H1 (cell line): ENCODE data around the gene CXCR4. TPM values are rescaled to one million over a fixed set of nuclear protein-coding genes. Genes with fewer than 3 reads are reported as not detected.

Experiments used
- CTCF ChIA-PET: fragments of 300-600 bp; sonication (Branson Sonifier 250); formaldehyde crosslinking; loops from one replicate; lab custom pipeline; 2021; ENCODE audit not compliant: partially characterized antibody; lab: Charles Lee
- POLR2A ChIA-PET: fragments of 300-600 bp; sonication (Branson Sonifier 250); formaldehyde crosslinking; loops from one replicate; lab custom pipeline; 2021; ENCODE audit warnings: inconsistent platforms; ENCODE audit not compliant: partially characterized antibody; lab: Charles Lee
- DNase-seq, 2 experiments: peaks; one replicate each; pipeline versions ENCODE4 v3.0.0 to v3.0.0-alpha.2; 2010 to 2022; ENCODE audit warnings: low spot score in 2 of 2, low read depth in 1 of 2, mixed read lengths in 1 of 2
- FAIRE-seq: peaks from 2 replicates; lab custom pipeline; 2011; peaks lifted over from hg19 to GRCh38; lab: Jason Lieb, UNC
- H2AFZ ChIP-seq: 2 replicates; pipeline ENCODE4 v1.8.1; 2012; ENCODE audit warnings: low read length, inconsistent platforms
- H2AK5ac ChIP-seq: 2 replicates; pipeline ENCODE4 v1.6.1; 2013; ENCODE audit warnings: low read depth, low read length
- H2BK120ac ChIP-seq: replicated peaks from 2 replicates; pipeline ENCODE3; 2013; ENCODE audit warnings: low read depth, low read length, inconsistent platforms
- H2BK12ac ChIP-seq: 2 replicates; pipeline ENCODE4 v1.6.1; 2013; ENCODE audit warnings: low read depth, low read length
- H2BK15ac ChIP-seq: 2 replicates; pipeline ENCODE4 v1.6.1; 2013; ENCODE audit warnings: low read length
- H2BK20ac ChIP-seq: 2 replicates; pipeline ENCODE4 v1.6.1; 2013; ENCODE audit warnings: low read length
- H2BK5ac ChIP-seq: 2 replicates; pipeline ENCODE4 v1.6.1; 2013; ENCODE audit warnings: low read depth, low read length
- H3K14ac ChIP-seq: 2 replicates; pipeline ENCODE4 v1.6.1; 2013; ENCODE audit warnings: inconsistent platforms; ENCODE audit not compliant: insufficient read length
- H3K18ac ChIP-seq: 2 replicates; pipeline ENCODE4 v1.6.1; 2013; ENCODE audit warnings: low read length; ENCODE audit errors: extremely low read depth
- H3K23ac ChIP-seq: 2 replicates; pipeline ENCODE4 v1.6.1; 2013; ENCODE audit warnings: inconsistent platforms; ENCODE audit not compliant: insufficient read length
- H3K23me2 ChIP-seq: 2 replicates; pipeline ENCODE4 v1.6.1; 2013; ENCODE audit warnings: low read depth, low read length
- H3K27ac ChIP-seq: 2 replicates; pipeline ENCODE4 v1.6.1; 2011; ENCODE audit warnings: low read depth, low read length, inconsistent platforms
- H3K27me3 ChIP-seq, 4 experiments: replicated peaks in 1 of 4; 1 replicate in 1 of 4; 2 replicates in 3 of 4; pipeline versions ENCODE4 v1.6.1 to v1.8.1; 2011 to 2013; ENCODE audit warnings: low read length in 3 of 4, mild to moderate bottlenecking in 3 of 4, inconsistent platforms in 2 of 4, mixed read lengths in 2 of 4, moderate library complexity in 1 of 4; ENCODE audit not compliant: control insufficient read depth in 3 of 4, insufficient read depth in 3 of 4; ENCODE audit errors: extremely low read depth in 1 of 4
- H3K36me3 ChIP-seq, 4 experiments: 2 replicates each; pipeline versions ENCODE4 v1.6.1 to v1.8.1; 2011 to 2013; ENCODE audit warnings: mild to moderate bottlenecking in 4 of 4, low read length in 3 of 4, moderate library complexity in 2 of 4, control low read depth in 1 of 4, inconsistent platforms in 1 of 4; ENCODE audit not compliant: insufficient read depth in 4 of 4, control insufficient read depth in 2 of 4
- H3K4ac ChIP-seq: replicated peaks from 2 replicates; pipeline ENCODE3; 2013; ENCODE audit warnings: low read length, low read depth, mixed read lengths, inconsistent platforms; ENCODE audit not compliant: insufficient read length
- H3K4me1 ChIP-seq, 4 experiments: replicated peaks in 1 of 4; 1 replicate in 1 of 4; 2 replicates in 3 of 4; pipeline versions ENCODE4 v1.6.1 to v1.8.1; 2011 to 2013; ENCODE audit warnings: low read length in 3 of 4, inconsistent platforms in 2 of 4, mixed read lengths in 1 of 4; ENCODE audit not compliant: insufficient read depth in 4 of 4, control insufficient read depth in 3 of 4
- H3K4me2 ChIP-seq, 2 experiments: 2 replicates each; pipeline versions ENCODE4 v1.6.1 to v1.8.1; 2011 to 2013; ENCODE audit warnings: low read depth in 2 of 2, low read length in 2 of 2, control low read depth in 1 of 2, inconsistent platforms in 1 of 2, mild to moderate bottlenecking in 1 of 2; ENCODE audit not compliant: insufficient read depth in 1 of 2
- H3K4me3 ChIP-seq, 4 experiments: fragments of 200-600, 300-600 bp in 1 of 4; sonication (generic), shearing (Covaris generic), sonication (Bioruptor Twin) in 1 of 4; 2 replicates each; pipeline versions ENCODE4 v1.5.1 to v1.8.1; 2011 to 2016; ENCODE audit warnings: low read length in 4 of 4, low read depth in 3 of 4, control low read depth in 2 of 4, inconsistent platforms in 2 of 4, mild to moderate bottlenecking in 2 of 4, mixed read lengths in 1 of 4, moderate library complexity in 1 of 4; ENCODE audit not compliant: insufficient read depth in 2 of 4; ENCODE audit errors: extremely low read depth in 1 of 4
- H3K56ac ChIP-seq: replicated peaks from 2 replicates; pipeline ENCODE3; 2013; ENCODE audit warnings: low read depth, mild to moderate bottlenecking, mixed read lengths, low read length, inconsistent platforms; ENCODE audit not compliant: insufficient read length
- H3K79me1 ChIP-seq: 2 replicates; pipeline ENCODE4 v1.6.1; 2013; ENCODE audit warnings: low read depth, low read length, control low read depth
- H3K79me2 ChIP-seq, 2 experiments: 2 replicates each; pipeline versions ENCODE4 v1.6.1 to v1.8.1; 2012 to 2013; ENCODE audit warnings: low read length in 2 of 2, mild to moderate bottlenecking in 2 of 2, inconsistent platforms in 1 of 2; ENCODE audit not compliant: insufficient read depth in 2 of 2, control insufficient read depth in 1 of 2
- H3K9ac ChIP-seq, 4 experiments: replicated peaks in 1 of 4; 1 replicate in 1 of 4; 2 replicates in 3 of 4; pipeline versions ENCODE4 v1.6.1 to v1.8.1; 2011 to 2013; ENCODE audit warnings: low read depth in 3 of 4, low read length in 3 of 4, control low read depth in 2 of 4, mild to moderate bottlenecking in 2 of 4, moderate library complexity in 2 of 4, inconsistent platforms in 1 of 4; ENCODE audit errors: extremely low read depth in 1 of 4
- H3K9me3 ChIP-seq, 2 experiments: 2 replicates each; pipeline versions ENCODE4 v1.6.1 to v1.8.1; 2012 to 2013; ENCODE audit warnings: mild to moderate bottlenecking in 2 of 2, moderate library complexity in 2 of 2, control low read depth in 1 of 2, inconsistent platforms in 1 of 2, low read depth in 1 of 2, low read length in 1 of 2, mixed read lengths in 1 of 2; ENCODE audit not compliant: insufficient read depth in 2 of 2
- H4K20me1 ChIP-seq, 2 experiments: replicated peaks in 1 of 2; 2 replicates each; pipeline versions ENCODE3 to v1.8.1; 2011 to 2013; ENCODE audit warnings: inconsistent platforms in 2 of 2, low read length in 2 of 2, mild to moderate bottlenecking in 1 of 2; ENCODE audit not compliant: insufficient read depth in 2 of 2, control insufficient read depth in 1 of 2
- H4K5ac ChIP-seq: 2 replicates; pipeline ENCODE4 v1.6.1; 2013; ENCODE audit warnings: low read length, low read depth, mixed read lengths, inconsistent platforms; ENCODE audit not compliant: insufficient read length
- H4K8ac ChIP-seq: 2 replicates; pipeline ENCODE4 v1.8.0; 2013; ENCODE audit warnings: mild to moderate bottlenecking, moderate library complexity, low read length, inconsistent platforms; ENCODE audit not compliant: insufficient read depth; ENCODE audit errors: extremely low read depth
- H4K91ac ChIP-seq: replicated peaks from 2 replicates; pipeline ENCODE3; 2013; ENCODE audit warnings: low read length, mixed read lengths, inconsistent platforms; ENCODE audit not compliant: insufficient read length
- FOSL1 ChIP-seq: IDR thresholded peaks from 2 replicates; pipeline ENCODE4 v1.6.1; 2011; ENCODE audit warnings: mild to moderate bottlenecking, low read depth, low read length, moderate library complexity; ENCODE audit not compliant: insufficient read depth
- TCF12 ChIP-seq: IDR thresholded peaks from 2 replicates; pipeline ENCODE4 v1.6.1; 2011; ENCODE audit warnings: low read depth, mild to moderate bottlenecking, low read length
- polyA plus RNA-seq, 7 experiments: library from polyadenylated mRNA; depleted of rRNA in 3 of 7; stranded (reverse) in 5 of 7; unstranded in 2 of 7; fragments of >200 nt in 5 of 7; fragments of 200-250 nt in 2 of 7; gene quantifications; 1 replicate in 5 of 7; 2 replicates in 1 of 7; 4 replicates in 1 of 7; pipeline versions ENCODE4 v1.2.1 to v1.2.3, GENCODE V29; 2011 to 2013; ENCODE audit warnings: missing spikeins in 2 of 7, mixed read lengths in 2 of 7
- total RNA-seq: library from RNA; stranded (reverse); fragmentation: NEBNext Ultra II Directional; extraction: Animal tissue kit (Norgen Biotek cat#: 25700); gene quantifications from 2 replicates; pipeline ENCODE4 v1.2.1, GENCODE V29; 2021
- TF ChIP-seq, protein P1 (sequence below): IDR thresholded peaks from 2 replicates; pipeline ENCODE4 v1.6.1; 2012; ENCODE audit warnings: low read length, inconsistent platforms
- TF ChIP-seq, protein P2 (sequence below): IDR thresholded peaks from 2 replicates; pipeline ENCODE4 v1.6.1; 2011; ENCODE audit warnings: low read length, improper control_type of control experiment

The CXCR4 gene
- total and polyA plus RNA-seq, 2 of the 8 experiments (the other 6 are each of a cell fraction or from before 2014, with no cell fraction given): 1.8 to 2.8 TPM

DNA sequence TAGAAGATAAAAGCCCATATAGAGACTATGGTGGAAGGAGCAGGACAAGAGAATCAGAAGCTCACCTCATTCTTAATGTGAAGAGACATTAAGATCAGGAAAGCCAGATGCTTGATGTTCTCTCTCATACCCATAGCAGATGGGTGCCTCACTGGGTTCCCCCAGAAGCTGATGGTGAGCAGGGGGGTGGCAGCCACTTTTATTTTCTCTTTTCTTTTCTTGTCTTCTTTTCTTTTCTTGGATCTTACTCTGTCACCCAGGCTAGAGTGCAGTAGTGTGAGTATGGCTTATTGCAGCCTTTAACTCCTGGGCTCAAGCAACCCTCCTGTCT lies 14.8 kb upstream of the CXCR4 start:
- Histone ChIP-seq H2BK5ac (no peak overlapping the region), H3K79me1 (no peaks in the 10 kb centered on the region), H4K20me1 (no peaks in the 10 kb centered on the region), H3K9me3 (no peaks in the 10 kb centered on the region), H2BK20ac (no peak overlapping the region), H3K79me2 (no peaks in the 10 kb centered on the region), H2BK15ac (no peak overlapping the region), H3K27me3 (peaks cover 0 to 1% (median 0%) of the 10 kb centered on the region in 4 experiments; a peak in 1 of 7 replicates), H3K4me1 (no peaks in the 10 kb centered on the region), H3K14ac (no peak overlapping the region), H3K23ac (no peak overlapping the region), H2AK5ac (no peak overlapping the region), H3K56ac (no peak overlapping the region), H3K4ac (no peak overlapping the region), H3K36me3 (no peaks in the 10 kb centered on the region), H3K9ac (no peak overlapping the region), H3K4me3 (no peak overlapping the region), H2BK12ac (no peak overlapping the region), H2BK120ac (no peak overlapping the region), H4K8ac (no peak overlapping the region), H3K27ac (no peak overlapping the region), H3K4me2 (no peak overlapping the region), H2AFZ (no peak overlapping the region), H4K5ac (no peak overlapping the region), H3K23me2 (peaks cover 2% of the 10 kb centered on the region; the same call in 1 of the 2 replicates), H4K91ac (no peak overlapping the region), H3K18ac (no peak overlapping the region)
- TF ChIP-seq FOSL1 (no peak), TCF12 (no peak)
- TF ChIP-seq, protein P1, sequence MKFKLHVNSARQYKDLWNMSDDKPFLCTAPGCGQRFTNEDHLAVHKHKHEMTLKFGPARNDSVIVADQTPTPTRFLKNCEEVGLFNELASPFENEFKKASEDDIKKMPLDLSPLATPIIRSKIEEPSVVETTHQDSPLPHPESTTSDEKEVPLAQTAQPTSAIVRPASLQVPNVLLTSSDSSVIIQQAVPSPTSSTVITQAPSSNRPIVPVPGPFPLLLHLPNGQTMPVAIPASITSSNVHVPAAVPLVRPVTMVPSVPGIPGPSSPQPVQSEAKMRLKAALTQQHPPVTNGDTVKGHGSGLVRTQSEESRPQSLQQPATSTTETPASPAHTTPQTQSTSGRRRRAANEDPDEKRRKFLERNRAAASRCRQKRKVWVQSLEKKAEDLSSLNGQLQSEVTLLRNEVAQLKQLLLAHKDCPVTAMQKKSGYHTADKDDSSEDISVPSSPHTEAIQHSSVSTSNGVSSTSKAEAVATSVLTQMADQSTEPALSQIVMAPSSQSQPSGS: no peak
- TF ChIP-seq, protein P2, sequence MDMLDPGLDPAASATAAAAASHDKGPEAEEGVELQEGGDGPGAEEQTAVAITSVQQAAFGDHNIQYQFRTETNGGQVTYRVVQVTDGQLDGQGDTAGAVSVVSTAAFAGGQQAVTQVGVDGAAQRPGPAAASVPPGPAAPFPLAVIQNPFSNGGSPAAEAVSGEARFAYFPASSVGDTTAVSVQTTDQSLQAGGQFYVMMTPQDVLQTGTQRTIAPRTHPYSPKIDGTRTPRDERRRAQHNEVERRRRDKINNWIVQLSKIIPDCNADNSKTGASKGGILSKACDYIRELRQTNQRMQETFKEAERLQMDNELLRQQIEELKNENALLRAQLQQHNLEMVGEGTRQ: no peak
- DNase-seq (no peak), FAIRE-seq (no peak)
- CTCF ChIA-PET: interaction anchor here (1.5 to 2.6 kb wide), 3 partner anchors 135 to 251 kb away, joined by 3 to 9 read pairs (median 5); no protein-coding TSS in a partner anchor
- POLR2A ChIA-PET: no interaction called here
